Muscle of arm (tissue), 12 donors: ENCODE results near the gene PTBP1. TPM values are rescaled to one million over a fixed set of nuclear protein-coding genes. Genes with fewer than 3 reads are reported as not detected.
"Not testable (repeated sequence)": the region's sequence is repeated elsewhere in the genome, so short reads cannot be mapped to it uniquely, and the experiment has no call there.

ENCODE experiments used
- DNase-seq: peaks from one replicate; pipeline ENCODE4 v3.0.0-alpha.2; 2013
- polyA plus RNA-seq, 12 donors: library from polyadenylated mRNA; unstranded; fragments of 120-200 nt; gene quantifications; one replicate each; pipeline ENCODE4 v1.2.1, GENCODE V29; 2013; ENCODE audit not compliant: insufficient read length in 12 of 12

PTBP1 gene
- polyA plus RNA-seq, 12 donors = 116 to 245 (median 136) TPM; not detected in 1

DNA sequence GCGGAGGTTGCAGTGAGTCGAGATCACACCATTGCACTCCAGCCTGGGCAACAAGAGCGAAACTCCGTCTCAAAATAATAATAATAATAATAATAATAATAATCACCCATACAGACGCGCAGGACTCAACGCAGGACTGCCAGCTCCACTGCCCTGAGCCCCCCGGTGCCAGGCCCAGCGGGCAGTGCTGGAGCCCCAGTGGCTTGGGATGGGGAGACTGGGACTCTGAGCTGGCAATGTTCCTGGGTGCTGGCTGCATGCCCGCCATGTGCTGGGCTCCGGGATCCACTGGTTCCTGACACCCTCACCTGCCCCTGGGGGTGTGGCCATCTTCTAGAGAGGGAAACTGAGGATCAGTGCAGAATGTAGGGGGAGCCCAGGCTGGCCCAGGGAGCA lies 30.1 kb downstream of the PTBP1 start:
- DNase-seq = no peak

DNA sequence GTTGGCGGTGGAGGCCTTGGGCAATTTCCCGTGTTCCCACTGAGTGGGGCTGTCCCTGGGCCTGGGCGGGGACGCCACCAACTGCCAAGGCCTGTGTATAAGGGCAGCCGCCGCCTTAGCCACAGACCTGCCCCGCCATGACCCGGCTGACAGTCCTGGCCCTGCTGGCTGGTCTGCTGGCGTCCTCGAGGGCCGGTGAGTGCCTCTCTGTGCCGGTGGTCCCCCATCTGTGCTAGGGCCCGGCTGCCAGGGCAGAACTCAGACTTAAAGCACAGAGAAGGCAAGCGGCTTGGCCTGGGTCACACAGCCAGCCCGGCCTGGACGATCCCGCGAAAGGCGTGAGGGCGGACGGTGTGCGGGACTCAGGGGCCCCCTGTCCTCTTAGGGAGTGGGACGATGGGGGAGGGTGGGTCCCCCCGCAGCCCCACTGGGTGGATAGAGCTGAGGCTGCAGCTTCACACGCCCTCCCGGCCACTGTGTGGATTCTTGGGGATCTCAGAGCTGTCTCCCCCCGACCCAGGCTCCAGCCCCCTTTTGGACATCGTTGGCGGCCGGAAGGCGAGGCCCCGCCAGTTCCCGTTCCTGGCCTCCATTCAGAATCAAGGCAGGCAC lies 30.6 kb downstream of the PTBP1 start, which contains the start of gene AZU1:
AZU1 (plus strand) TSS at position 128 of the 612 bp plus-strand sequence; CDS start at position 138, 10 bp downstream.
- no peak for DNase-seq

DNA sequence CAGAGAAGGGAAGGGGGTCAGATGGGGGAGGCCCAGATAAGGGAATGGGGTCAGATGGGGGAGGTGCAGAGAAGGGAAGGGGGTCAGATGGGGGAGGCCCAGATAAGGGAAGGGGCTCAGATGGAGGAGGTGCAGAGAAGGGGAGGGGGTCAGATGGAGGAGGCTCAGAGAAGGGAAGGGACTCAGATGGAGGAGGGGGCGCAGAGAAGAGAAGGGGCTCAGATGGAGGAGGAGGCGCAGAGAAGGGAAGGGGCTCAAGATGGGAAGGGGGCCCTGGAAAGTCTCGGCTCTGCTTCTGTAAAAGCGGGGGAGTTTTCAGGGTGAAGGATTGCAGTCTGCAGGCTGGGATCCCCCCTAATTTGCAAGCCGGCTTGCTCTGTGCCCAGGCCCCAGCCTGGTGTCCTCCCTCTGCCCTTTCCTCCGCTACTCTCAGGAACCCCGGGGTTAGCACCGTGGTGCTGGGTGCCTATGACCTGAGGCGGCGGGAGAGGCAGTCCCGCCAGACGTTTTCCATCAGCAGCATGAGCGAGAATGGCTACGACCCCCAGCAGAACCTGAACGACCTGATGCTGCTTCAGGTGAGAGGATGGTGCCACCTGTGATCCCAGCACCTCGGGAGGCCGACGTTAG lies 32.0 kb downstream of the PTBP1 start:
- no peak for DNase-seq

DNA sequence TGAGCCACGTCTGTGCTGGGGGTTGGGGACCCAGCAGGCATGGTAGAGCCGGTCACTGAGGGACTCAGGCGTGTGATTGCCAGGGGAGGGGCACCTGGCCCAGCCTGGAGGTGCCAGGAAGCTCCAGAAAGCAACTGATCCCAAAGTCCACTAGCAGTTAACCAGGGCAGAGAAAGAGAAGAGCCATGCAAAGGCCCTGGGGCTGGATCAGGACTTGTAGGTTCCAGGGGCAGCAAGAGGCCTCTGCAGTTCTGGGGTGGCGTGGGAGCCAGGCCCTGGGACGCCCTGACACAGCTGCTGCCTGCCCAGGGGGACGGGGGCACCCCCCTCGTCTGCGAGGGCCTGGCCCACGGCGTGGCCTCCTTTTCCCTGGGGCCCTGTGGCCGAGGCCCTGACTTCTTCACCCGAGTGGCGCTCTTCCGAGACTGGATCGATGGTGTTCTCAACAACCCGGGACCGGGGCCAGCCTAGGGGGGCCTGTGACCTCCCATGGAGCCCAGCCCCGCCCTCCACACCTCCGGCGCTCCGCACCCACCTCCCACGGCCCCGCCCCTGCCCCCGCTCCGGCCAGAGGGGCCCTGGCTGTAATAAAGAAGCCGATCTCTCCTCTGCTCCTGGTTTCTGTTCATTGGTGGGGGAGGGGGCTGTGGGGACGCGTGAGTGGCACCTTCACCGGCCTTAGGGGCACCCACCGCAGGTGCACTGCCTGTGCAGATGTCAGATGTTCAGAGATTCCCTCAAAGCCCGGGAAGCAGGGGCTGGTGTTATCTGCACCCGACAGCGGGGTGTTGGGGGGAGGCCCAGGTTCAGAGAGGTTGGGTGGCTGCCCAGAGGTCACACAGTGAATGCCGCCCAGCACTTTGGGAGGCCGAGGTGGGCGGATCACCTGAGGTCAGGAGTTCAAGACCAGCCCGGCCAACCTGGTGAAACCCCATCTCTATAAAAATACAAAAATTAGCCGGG lies 34.4 kb downstream of the PTBP1 start:
- no peak for DNase-seq

DNA sequence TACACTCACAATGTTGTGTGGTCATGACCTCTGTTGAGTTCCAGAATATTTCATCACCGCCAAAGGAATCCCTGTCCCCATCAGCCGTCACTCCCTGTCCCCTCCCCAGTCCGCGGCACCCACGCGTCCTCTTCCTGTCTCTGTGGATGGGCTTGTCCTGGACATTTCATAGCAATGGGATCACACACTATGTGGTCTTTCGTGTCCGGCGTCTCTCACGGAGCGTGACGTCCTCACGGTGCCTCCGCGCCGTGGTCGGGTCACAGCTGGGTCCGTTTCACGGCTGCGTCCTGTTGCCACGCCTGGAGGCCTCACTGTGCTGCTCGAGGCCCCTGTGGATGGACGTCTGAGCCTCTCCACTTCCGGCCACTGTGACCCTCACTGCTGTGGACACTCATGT lies 37.0 kb downstream of the PTBP1 start:
- no peak for DNase-seq

DNA sequence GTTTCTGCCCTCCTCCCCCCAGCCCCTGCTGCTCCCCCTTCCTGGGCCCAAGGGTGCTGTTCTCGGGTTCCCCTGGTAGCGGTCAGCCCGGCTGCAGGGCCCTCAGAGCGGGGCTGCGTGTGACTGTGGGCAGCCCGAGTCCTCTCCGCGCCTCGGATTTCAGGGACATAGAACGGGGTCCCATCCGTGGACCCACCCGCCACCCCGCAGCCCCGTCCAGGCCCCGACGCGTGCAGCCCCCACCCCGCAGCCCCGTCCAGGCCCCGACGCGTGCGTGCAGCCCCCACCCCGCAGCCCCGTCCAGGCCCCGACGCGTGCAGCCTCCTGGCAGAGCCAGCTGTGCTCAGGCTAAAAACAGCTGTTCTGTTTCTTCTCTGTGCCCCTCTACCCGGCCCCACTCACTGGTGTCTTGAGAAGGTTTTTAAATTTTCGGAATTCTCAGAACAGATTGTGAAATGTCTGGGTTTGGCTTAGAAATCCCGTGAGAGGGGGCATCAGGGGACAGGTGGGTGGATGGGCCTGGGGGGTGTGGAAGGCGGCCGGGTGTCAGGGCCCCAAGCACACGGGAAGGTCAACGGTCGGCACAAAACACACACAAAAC lies 38.1 kb downstream of the PTBP1 start:
- DNase-seq = no peak

DNA sequence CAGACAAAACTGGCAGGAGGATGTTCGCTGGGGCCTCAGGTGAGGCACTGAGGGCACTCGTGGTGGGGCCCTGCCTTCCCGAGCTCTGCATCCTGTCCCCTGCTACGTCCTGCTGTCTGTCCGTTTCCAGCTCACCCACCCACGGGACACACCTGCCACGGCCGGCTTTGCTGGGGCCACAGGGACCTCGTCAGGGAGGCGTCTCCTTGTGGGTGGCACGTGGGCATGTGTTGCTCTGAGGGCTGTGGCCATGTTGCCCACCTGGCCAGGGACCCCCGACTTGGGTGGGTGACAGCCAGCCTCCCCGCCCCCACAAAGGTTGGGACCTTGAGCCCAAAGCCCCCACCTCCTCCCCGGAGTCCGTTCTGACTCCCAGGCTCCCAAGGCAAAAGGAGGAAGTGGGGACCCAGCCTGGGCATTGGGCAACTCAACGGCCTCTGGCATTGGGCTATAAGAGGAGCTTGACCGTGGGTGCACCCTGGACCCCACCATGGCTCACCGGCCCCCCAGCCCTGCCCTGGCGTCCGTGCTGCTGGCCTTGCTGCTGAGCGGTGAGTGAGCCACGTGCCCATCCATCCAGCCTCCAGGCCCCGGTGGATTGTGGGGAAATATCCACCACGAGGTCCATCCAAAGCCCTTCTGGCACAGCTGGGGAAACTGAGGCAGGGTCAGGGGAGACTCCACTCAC lies 43.4 kb downstream of the PTBP1 start, which contains the start of gene PRTN3:
PRTN3 (plus strand) TSS at position 481 of the 688 bp plus-strand sequence; CDS start at position 491, 10 bp downstream.
- no peak for DNase-seq

DNA sequence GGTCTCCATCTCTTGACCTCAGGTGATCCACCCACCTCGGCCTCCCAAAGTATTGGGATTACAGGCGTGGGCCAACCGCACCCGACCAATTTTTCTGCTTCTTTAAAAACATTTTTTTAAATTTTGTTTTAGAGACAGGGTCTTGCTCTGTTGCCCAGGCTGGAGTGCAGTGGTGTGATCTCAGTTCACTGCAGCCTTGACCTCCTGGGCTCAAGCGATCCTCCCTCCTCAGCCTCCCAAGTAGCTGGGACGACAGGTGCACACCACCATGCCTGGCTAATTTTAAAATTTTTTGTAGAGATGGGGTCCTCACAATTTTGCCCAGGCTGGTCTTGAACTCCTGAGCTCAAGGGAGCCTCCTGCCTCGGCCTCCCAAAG lies 45.5 kb downstream of the PTBP1 start:
- not testable (repeated sequence) for DNase-seq

DNA sequence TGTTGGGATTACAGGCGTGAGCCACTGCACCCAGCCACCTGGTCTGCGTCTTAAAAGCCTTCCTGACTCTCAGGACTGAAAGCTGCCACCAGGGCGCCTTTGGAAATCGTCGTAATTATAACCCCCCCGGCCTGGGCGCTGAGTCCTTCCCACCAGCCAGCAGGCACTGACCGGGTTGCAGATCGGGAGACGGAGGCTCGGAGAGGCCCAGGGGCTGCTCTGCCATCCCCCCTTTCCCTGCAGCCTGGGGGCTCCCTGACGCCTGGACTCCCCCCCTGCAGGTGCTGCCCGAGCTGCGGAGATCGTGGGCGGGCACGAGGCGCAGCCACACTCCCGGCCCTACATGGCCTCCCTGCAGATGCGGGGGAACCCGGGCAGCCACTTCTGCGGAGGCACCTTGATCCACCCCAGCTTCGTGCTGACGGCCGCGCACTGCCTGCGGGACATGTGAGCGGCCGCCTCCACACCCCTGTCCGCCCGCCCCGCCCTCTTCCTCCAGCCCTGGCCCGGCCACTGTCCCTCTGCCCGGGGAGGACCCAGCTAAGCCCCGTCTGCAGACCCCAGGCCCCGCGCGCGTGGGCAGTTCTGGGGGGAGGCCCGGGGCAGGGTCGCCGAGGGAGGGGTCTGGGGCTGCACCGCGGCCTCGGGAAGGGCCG lies 46.1 kb downstream of the PTBP1 start:
- no peak for DNase-seq

DNA sequence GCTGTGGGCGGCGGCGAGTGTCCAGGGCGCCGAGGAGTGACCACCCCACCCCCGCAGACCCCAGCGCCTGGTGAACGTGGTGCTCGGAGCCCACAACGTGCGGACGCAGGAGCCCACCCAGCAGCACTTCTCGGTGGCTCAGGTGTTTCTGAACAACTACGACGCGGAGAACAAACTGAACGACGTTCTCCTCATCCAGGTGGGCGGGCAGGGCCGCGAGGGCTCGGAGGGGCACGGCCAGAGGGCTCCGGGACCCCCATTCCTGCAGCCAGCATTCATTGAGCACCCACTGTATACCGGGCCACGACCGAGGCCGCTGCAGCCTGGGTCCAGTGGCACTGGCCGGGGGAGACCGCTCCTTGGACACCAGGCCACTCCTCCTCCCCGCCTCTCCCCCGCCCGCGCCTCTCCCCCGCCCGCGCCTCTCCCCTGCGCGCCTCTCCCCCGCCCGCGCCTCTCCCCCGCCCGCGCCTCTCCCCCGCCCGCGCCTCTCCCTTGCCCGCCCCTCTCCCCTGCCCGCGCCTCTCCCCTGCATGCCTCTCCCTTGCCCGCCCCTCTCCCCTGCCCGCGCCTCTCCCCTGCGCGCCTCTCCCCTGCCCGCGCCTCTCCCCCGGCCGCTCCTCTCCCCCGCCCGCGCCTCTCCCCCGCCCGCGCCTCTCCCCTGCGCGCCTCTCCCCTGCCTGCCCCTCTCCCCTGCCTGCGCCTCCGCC lies 46.7 kb downstream of the PTBP1 start:
- DNase-seq = no peak

DNA sequence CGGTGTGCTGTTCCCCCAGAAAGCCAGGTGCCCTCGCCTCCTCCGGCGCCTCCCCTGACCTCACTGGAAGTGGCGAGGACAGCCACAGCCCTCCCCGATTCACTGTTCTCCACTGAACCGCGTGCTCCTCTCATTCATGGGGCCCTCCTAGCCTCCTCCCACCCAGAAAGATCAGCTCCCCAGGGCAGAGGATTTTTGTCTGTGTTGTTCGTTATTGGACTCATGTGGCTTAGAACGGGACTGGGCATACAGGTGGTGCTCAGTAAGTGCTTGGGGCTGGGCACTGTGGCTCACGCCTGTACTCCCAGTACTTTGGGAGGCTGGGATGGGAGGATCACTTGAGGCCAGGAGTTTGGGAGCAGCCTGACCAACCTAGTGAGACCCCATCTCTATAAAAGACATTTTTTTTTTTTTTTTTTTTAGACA lies 47.3 kb downstream of the PTBP1 start:
- no peak for DNase-seq

DNA sequence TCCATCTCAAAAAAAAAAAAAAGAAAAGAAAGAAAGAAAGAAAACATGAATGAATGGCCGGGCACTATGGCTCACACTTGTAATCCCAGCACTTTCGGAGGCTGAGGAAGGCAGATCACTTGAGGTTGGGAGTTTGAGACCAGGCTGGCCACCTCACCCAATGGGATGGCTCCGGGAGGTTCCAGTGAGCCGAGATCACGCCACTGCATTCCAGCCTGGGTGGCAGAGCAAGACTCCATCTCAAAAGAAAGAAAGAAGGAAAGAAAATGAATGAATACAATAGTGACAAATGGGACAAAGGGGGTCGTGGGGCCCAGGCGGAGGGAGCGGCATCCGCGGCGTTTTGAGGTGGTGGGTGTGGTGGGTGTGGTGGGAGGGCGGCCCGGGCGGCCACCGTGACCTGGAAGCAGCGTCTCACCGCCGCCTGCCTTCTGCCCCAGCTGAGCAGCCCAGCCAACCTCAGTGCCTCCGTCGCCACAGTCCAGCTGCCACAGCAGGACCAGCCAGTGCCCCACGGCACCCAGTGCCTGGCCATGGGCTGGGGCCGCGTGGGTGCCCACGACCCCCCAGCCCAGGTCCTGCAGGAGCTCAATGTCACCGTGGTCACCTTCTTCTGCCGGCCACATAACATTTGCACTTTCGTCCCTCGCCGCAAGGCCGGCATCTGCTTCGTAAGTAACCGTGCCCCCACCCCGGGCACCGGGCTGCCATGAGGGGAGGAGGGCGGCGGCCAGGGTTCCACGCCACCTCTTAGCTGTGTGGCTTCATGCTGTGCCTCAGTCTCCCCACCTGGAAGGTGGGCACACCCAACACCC lies 48.7 kb downstream of the PTBP1 start:
- DNase-seq = no peak

DNA sequence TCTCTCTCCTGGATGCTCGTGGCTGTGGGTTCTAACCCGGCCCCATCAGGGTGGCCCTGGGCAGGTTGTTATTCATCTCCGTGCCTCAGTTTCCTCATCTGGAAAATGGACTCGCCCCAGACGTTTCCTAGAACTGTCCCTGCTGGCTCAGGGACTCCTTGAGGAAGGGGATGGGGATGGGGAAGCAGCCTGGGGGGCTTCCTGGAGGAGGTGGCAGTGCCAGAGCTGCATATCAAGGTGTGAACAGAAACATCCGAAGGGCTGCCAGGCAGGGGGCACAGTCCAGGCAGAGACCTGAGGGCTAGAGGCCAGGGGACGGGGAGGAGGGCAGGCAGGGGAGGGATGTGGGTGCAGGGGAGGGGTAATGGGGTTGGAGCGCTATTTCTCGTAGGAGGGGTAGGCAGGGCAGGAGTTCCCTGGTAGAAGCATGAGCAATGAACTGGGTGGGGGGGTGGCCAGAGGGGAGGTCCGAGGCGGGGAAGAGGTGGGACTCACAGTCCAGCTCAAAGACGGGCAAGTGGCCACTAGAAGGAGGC lies 51.2 kb downstream of the PTBP1 start:
- DNase-seq = no peak

DNA sequence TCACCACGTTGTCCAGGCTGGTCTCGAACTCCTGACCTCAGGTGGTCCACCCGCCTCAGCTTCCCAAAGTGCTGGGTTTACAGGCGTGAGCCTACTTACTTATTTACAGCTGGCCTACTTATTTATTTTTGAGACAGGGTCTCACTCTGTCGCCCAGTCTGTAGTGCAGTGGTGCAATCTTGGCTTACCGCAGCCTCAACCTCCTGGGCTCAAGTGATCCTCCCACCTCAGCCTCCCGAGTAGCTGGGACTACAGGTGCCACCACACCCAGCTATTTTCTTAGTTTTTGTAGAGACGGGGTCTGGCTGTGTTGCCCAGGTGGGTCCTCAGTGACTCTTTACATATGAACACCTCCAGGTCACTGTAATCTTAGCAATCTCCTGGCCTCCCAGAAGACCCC lies 51.9 kb downstream of the PTBP1 start:
- not testable (repeated sequence) for DNase-seq

DNA sequence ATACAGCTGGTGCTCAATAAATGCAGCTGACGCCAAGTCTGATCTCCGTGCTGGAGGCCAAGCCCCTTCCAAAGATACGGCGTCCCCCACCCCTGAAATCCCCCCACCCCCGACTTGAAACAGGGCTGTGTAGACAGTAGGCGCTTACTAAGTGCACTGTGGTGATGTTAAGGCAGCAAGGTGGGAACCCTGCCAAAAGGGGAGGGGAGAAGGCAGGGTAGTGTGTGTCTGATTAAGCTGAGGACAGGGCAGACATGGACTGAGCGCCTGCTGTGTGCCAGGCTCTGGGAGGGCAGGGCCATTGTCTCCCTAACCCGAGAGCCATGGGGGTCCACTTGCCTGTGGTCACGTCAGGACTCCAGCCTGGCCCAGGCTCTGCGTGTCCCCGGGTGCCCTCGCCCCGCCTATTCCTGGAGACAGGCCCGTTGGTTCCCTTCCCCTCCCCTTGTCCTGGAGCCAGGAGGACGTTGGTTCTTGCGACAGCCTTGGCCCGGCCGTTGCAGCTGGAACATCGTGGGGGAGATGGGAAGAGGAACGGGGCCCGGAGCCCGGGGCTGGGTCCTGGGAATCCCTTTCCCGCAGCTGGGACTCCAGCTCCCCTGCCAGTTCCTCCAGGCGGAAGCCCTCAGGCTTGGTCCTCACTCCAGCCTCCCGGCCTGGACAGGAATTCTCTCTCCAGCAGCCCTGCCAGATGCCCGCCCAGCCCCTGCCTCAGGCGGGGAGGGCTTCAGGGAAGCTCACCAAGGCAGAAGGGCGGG lies 53.1 kb downstream of the PTBP1 start:
- peak; percentile 85 for DNase-seq

DNA sequence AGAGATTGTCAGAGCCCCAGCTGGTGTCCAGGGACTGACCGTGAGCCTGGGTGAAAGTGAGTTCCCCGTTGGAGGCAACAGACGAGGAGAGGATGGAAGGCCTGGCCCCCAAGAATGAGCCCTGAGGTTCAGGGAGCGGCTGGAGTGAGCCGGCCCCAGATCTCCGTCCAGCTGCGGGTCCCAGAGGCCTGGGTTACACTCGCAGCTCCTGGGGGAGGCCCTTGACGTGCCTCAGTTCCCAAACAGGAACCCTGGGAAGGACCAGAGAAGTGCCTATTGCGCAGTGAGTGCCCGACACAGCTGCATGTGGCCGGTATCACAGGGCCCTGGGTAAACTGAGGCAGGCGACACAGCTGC lies 53.7 kb downstream of the PTBP1 start:
- no peak for DNase-seq

DNA sequence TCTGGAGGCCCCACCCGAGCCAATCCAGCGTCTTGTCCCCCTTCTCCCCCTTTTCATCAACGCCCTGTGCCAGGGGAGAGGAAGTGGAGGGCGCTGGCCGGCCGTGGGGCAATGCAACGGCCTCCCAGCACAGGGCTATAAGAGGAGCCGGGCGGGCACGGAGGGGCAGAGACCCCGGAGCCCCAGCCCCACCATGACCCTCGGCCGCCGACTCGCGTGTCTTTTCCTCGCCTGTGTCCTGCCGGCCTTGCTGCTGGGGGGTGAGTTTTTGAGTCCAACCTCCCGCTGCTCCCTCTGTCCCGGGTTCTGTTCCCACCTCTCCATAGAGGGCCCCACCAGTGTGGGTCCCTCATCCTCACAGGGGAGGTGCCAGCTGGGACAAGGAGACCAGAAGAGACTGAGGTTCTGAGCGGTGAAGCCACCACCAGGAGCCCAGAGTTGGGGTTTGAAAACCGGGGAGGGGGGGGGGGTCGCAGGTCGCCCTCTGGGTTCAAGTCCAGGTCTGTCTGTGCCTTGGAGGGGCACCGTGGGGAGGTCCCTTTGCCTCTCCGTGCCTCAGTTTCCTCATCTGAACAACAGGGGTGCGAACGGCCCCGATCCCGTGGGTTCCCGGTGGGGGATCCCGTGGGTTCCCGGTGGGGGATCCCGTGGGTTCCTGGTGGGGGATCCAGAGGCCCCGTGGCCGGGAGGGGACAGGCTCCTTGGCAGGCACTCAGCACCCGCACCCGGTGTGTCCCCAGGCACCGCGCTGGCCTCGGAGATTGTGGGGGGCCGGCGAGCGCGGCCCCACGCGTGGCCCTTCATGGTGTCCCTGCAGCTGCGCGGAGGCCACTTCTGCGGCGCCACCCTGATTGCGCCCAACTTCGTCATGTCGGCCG lies 55.1 kb downstream of the PTBP1 start, which contains the start of gene ELANE:
ELANE (plus strand) TSS at position 168 of the 878 bp plus-strand sequence; CDS start at position 194, 26 bp downstream.
- DNase-seq = no peak
